K562 (cell line): ENCODE results near the gene PPOX. TPM values are rescaled to one million over a fixed set of nuclear protein-coding genes. Genes with fewer than 3 reads are reported as not detected.

Experiments used
- DIDO1 ChIP-seq: fragments of 450-650 bp; IDR thresholded peaks from 2 replicates; pipeline ENCODE4 v1.6.1; 2016; ENCODE audit warnings: low read depth, missing biosample characterization, missing genetic modification characterization
- FOXK1 ChIP-seq: sonication (generic); formaldehyde crosslinking; IDR thresholded peaks from 2 replicates; pipeline ENCODE4 v1.8.0; 2022; ENCODE audit warnings: missing genetic modification reagents, mild to moderate bottlenecking, borderline replicate concordance
- NFIX ChIP-seq: fragments of 250-450 bp; sonication (Bioruptor Pico); IDR thresholded peaks from 2 replicates; pipeline ENCODE4 v1.4.0; 2020; ENCODE audit warnings: low read depth, mild to moderate bottlenecking, moderate library complexity
- NR4A1 ChIP-seq, 2 experiments: fragments of 250-450 bp in 1 of 2; fragments of 450-650 bp in 1 of 2; sonication (Bioruptor Pico) in 1 of 2; IDR thresholded peaks; 2 replicates each; pipeline versions ENCODE4 v1.4.0 to v1.6.1; 2016 to 2020; ENCODE audit warnings: mild to moderate bottlenecking in 2 of 2, missing compliant biosample characterization in 1 of 2, missing genetic modification characterization in 1 of 2, moderate library complexity in 1 of 2
- NRF1 ChIP-seq, 2 experiments: fragments of 450-650 bp; IDR thresholded peaks in 1 of 2; conservative IDR thresholded peaks in 1 of 2; 2 replicates each; pipeline ENCODE4 v1.6.1; 2014; ENCODE audit warnings: mild to moderate bottlenecking in 2 of 2
- NUFIP1 ChIP-seq: fragments of 450-650 bp; IDR thresholded peaks from 2 replicates; pipeline ENCODE4 v1.6.1; 2018; ENCODE audit not compliant: partially characterized antibody
- RFX5 ChIP-seq: IDR thresholded peaks from 2 replicates; pipeline ENCODE4 v1.6.1; 2011; ENCODE audit warnings: low read depth, mild to moderate bottlenecking, improper control_type of control experiment, low read length
- RNF2 ChIP-seq: sonication (generic); IDR thresholded peaks from 2 replicates; pipeline ENCODE4 v1.6.1; 2016
- TEAD2 ChIP-seq: fragments of 450-650 bp; IDR thresholded peaks from 2 replicates; pipeline ENCODE4 v1.6.1; 2016; ENCODE audit warnings: missing genetic modification characterization, control low read depth, missing compliant biosample characterization
- U2AF1 ChIP-seq: fragments of 200-400 bp; formaldehyde crosslinking; optimal IDR thresholded peaks from 2 replicates; pipeline ENCODE3; 2017; ENCODE audit warnings: mild to moderate bottlenecking, low read depth, low read length, moderate library complexity
- ZFP36 ChIP-seq: fragments of 150-350 bp; IDR thresholded peaks from 2 replicates; pipeline ENCODE4 v1.6.1; 2018; ENCODE audit warnings: low read length, low read depth; ENCODE audit not compliant: partially characterized antibody
- ZNF239 ChIP-seq: fragments of 250-450 bp; sonication (Bioruptor Pico); IDR thresholded peaks from 2 replicates; pipeline ENCODE4 v1.4.0; 2020; ENCODE audit warnings: mild to moderate bottlenecking
- ZNF316 ChIP-seq: fragments of 450-650 bp; IDR thresholded peaks from 2 replicates; pipeline ENCODE4 v1.6.1; 2016
- ZNF431 ChIP-seq: sonication (generic); formaldehyde crosslinking; IDR thresholded peaks from 2 replicates; pipeline ENCODE4 v1.8.0; 2022; ENCODE audit warnings: mild to moderate bottlenecking, missing genetic modification reagents
- ZNF695 ChIP-seq: fragments of 450-650 bp; formaldehyde crosslinking; IDR thresholded peaks from 2 replicates; pipeline ENCODE4 v1.4.0; 2020; ENCODE audit warnings: mild to moderate bottlenecking, moderate library complexity
- polyA plus RNA-seq, 8 experiments: library from polyadenylated mRNA; depleted of rRNA in 4 of 8; stranded (reverse) in 5 of 8; unstranded in 3 of 8; fragments of >200 nt; fragmentation: Nextera tagmentation in 2 of 8; fragmentation: Illumina TruSeq in 1 of 8; extraction: Ambion mirVana in 2 of 8; extraction: Trizol in 1 of 8; gene quantifications; 2 replicates each; pipeline versions ENCODE4 v1.2.1 to v1.2.3, GENCODE V29; 2011 to 2014; ENCODE audit warnings: inconsistent platforms in 1 of 8, missing spikeins in 1 of 8
- total RNA-seq, 7 experiments: library from RNA; depleted of rRNA in 6 of 7; stranded (reverse); fragments of >200 nt in 6 of 7; fragmentation: Illumina TruSeq in 2 of 7; extraction: Trizol in 2 of 7; gene quantifications; 2 replicates each; pipeline versions ENCODE4 v1.2.1 to v1.2.3, GENCODE V29; 2011 to 2021; ENCODE audit warnings: low replicate concordance in 1 of 7
- TF ChIP-seq, protein P1 (sequence below), 2 experiments: fragments of 450-650 bp in 1 of 2; sonication (generic) in 1 of 2; formaldehyde crosslinking; conservative IDR thresholded peaks; 2 replicates each; pipeline versions ENCODE4 v1.4.0 to v1.8.1; 2020 to 2022; ENCODE audit warnings: mild to moderate bottlenecking in 1 of 2, missing genetic modification reagents in 1 of 2
- TF ChIP-seq, protein P2 (sequence below), 2 experiments: IDR thresholded peaks; 2 replicates each; pipeline ENCODE4 v1.6.1; 2012; ENCODE audit warnings: improper control_type of control experiment in 2 of 2, low read depth in 2 of 2, low read length in 2 of 2, borderline replicate concordance in 1 of 2

The PPOX gene
- total and polyA plus RNA-seq, 9 of the 15 experiments (the other 6 are each of a cell fraction or from before 2014, with no cell fraction given), result 17.0 to 57.1 (median 38.9) TPM

DNA sequence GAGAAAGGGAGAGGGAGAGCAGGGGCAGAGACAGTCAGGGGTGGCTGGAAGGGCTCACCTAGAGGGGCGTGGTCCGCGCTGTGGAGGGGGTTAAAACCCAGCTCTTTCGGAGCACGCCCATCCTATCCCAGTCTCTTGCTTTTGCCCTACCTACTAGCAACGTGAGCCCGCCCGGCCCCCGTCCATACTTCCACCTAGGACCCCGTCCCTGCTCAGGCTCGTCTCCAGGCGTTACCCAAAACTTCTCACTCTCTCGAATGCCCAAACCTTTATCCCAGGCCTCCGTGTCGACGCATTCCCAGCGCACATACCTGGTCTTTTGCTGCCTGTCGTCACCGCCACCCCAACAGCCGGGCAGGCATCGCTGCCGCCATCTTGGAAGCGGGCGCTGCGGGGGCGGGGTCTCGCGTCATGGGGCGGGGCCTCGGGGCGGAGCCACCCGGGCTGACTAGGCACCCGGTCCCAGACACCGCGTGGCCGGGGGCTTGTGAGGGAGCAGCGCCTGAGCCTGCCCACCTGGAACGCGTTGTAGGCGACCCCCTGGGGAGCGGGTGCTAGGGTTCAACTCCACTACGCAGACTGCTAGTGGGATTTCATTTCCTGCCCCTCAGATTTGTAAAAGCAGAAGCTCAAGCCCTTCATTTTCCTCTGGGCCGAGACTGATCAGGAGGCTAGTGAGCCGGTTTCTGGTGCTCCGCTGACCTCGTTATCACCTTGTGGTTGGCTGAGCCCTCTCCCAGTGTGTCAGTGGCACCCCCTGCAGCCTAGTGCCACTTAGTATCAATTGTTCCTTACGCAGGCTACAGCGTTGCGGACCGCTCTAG, 11.1 kb downstream of the PPOX start, which contains the start of gene B4GALT3 (continued):
- TF ChIP-seq ZNF239 (CRISPR knock-in tag) (no peak), NR4A1 (CRISPR knock-in tag; IDR thresholded peaks at IDR 0.05) (no peak), NR4A1 (tag; IDR thresholded peaks at IDR 0.05) (no peak), TEAD2 (no peak), ZNF431 (CRISPR knock-in tag) (0 out of 2 replicates have a peak, but pooled peaks have one; percentile 60), NRF1 (conservative IDR thresholded peaks at IDR 0.05 in 1 of 2, IDR thresholded peaks at IDR 0.05 in 1 of 2) (peak; percentile 47 to 65), RNF2 (peak; percentile 83; the same call in 1 of the 2 replicates), FOXK1 (CRISPR knock-in tag) (no peak), ZNF316 (0 out of 2 replicates have a peak, but pooled peaks have one; percentile 27), ZNF695 (CRISPR knock-in tag) (no peak), U2AF1 (no peak), NUFIP1 (no peak), DIDO1 (tag) (no peak), RFX5 (no peak), ZFP36 (no peak), NFIX (no peak)
- TF ChIP-seq, protein P1, sequence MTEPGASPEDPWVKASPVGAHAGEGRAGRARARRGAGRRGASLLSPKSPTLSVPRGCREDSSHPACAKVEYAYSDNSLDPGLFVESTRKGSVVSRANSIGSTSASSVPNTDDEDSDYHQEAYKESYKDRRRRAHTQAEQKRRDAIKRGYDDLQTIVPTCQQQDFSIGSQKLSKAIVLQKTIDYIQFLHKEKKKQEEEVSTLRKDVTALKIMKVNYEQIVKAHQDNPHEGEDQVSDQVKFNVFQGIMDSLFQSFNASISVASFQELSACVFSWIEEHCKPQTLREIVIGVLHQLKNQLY (CRISPR knock-in tag; conservative IDR thresholded peaks at IDR 0.05), result no peak; a peak in 1 of 4 replicates
- TF ChIP-seq, protein P2, sequence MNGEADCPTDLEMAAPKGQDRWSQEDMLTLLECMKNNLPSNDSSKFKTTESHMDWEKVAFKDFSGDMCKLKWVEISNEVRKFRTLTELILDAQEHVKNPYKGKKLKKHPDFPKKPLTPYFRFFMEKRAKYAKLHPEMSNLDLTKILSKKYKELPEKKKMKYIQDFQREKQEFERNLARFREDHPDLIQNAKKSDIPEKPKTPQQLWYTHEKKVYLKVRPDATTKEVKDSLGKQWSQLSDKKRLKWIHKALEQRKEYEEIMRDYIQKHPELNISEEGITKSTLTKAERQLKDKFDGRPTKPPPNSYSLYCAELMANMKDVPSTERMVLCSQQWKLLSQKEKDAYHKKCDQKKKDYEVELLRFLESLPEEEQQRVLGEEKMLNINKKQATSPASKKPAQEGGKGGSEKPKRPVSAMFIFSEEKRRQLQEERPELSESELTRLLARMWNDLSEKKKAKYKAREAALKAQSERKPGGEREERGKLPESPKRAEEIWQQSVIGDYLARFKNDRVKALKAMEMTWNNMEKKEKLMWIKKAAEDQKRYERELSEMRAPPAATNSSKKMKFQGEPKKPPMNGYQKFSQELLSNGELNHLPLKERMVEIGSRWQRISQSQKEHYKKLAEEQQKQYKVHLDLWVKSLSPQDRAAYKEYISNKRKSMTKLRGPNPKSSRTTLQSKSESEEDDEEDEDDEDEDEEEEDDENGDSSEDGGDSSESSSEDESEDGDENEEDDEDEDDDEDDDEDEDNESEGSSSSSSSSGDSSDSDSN (IDR thresholded peaks at IDR 0.05; ENCODE audit: borderline replicate concordance in 1 of 2, low read depth in 2 of 2, low read length in 2 of 2), result 0 out of 4 replicates have a peak, but pooled peaks of 1 of the 2 experiments have one; percentile 50
